Measurements from ENCODE around the gene GAN.

The GAN gene

DNA sequence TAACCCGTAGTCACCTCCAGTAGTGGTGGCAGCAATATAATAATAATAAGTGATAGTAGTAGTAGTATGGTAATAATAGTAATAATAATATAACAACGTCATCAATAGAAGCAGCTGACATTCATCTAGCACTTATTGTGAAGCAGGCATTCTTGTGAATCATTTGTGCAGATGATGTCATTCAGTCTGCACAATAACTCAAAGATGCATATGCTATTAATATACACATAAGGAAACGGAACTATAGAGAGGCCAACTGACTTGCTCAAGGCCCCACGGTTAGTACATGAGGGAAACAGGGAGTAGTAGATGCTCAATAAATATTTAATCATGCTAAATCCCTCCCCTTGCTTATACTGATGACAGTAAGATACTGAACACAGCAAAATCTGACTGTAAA, 35.4 kb upstream of the GAN start:
- Histone ChIP-seq H3K4me2 (ENCODE audit: low read length) (no peak overlapping the region), H3K4me3 (ENCODE audit: low read length) (no peak overlapping the region), H2AFZ (ENCODE audit: low read depth, low read length) (no peak overlapping the region), H4K20me1 (ENCODE audit: insufficient read depth, low read length) (no peaks in the 10 kb centered on the region), H3K27ac (ENCODE audit: low read length) (no peak overlapping the region), H3K9me3 (ENCODE audit: insufficient read depth, low read length) (no peaks in the 10 kb centered on the region), H3K4me1 (ENCODE audit: low read length) (0 out of 2 replicates have a peak, but pooled peaks cover 2% of the 10 kb centered on the region), H3K36me3 (replicated peaks; ENCODE audit: low read depth, low read length) (no peaks in the 10 kb centered on the region), H3K79me2 (ENCODE audit: low read length) (no peaks in the 10 kb centered on the region), H3K9ac (ENCODE audit: low read length) (no peak overlapping the region), H3K27me3 (ENCODE audit: low read depth, low read length) (no peaks in the 10 kb centered on the region)
- TF ChIP-seq, protein P1, sequence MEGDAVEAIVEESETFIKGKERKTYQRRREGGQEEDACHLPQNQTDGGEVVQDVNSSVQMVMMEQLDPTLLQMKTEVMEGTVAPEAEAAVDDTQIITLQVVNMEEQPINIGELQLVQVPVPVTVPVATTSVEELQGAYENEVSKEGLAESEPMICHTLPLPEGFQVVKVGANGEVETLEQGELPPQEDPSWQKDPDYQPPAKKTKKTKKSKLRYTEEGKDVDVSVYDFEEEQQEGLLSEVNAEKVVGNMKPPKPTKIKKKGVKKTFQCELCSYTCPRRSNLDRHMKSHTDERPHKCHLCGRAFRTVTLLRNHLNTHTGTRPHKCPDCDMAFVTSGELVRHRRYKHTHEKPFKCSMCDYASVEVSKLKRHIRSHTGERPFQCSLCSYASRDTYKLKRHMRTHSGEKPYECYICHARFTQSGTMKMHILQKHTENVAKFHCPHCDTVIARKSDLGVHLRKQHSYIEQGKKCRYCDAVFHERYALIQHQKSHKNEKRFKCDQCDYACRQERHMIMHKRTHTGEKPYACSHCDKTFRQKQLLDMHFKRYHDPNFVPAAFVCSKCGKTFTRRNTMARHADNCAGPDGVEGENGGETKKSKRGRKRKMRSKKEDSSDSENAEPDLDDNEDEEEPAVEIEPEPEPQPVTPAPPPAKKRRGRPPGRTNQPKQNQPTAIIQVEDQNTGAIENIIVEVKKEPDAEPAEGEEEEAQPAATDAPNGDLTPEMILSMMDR (IDR thresholded peaks at IDR 0.05; ENCODE audit: low read depth, low read length) = no peak
- no peak for TF ChIP-seq EZH2phosphoT487 (IDR thresholded peaks at IDR 0.05; ENCODE audit: low read depth)

GRCh38 chr16:81280393-81280792, 34.4 kb upstream of the GAN start:
- Histone ChIP-seq H3K27ac (ENCODE audit: low read length) (no peak overlapping the region), H3K4me1 (ENCODE audit: low read length) (no peaks in the 10 kb centered on the region), H3K4me3 (ENCODE audit: low read length) (no peak overlapping the region)

DNA sequence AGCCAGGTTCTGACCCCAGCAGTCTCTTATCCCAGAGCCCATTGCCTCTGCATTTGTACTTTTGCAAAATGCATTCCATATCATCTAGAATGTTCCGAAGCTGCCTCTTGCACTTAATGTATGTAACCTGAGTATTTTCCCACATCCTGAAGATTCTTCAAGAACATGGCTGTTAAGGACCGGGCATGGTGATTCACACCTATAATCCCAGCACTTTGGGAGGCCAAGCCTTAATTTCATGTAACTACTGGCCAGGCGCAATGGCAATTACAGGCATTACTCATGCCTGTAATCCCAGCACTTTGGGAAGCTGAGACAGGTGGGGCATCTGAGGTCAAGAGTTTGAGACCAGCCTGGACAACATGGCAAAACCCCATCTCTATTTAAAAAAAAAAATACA, 31.7 kb upstream of the GAN start:
- Histone ChIP-seq H4K20me1 (ENCODE audit: insufficient read depth, low read length) (no peaks in the 10 kb centered on the region), H3K9me3 (ENCODE audit: insufficient read depth, low read length) (no peaks in the 10 kb centered on the region), H3K27me3 (ENCODE audit: low read depth, low read length) (0 out of 2 replicates have a peak, but pooled peaks cover 6% of the 10 kb centered on the region), H3K36me3 (replicated peaks; ENCODE audit: low read depth, low read length) (no peaks in the 10 kb centered on the region), H3K4me2 (ENCODE audit: low read length) (no peak overlapping the region), H3K4me1 (ENCODE audit: low read length) (no peaks in the 10 kb centered on the region), H2AFZ (ENCODE audit: low read depth, low read length) (no peak overlapping the region), H3K4me3 (ENCODE audit: low read length) (no peak overlapping the region), H3K9ac (ENCODE audit: low read length) (no peak overlapping the region), H3K27ac (ENCODE audit: low read length) (no peak overlapping the region), H3K79me2 (ENCODE audit: low read length) (no peaks in the 10 kb centered on the region)
- no peak for TF ChIP-seq EZH2phosphoT487 (IDR thresholded peaks at IDR 0.05; ENCODE audit: low read depth)
- TF ChIP-seq, protein P1 (IDR thresholded peaks at IDR 0.05; ENCODE audit: low read depth, low read length) = no peak

More at GRCh38 chr16:81280393-81280792, 34.4 kb upstream of the GAN start:
- Histone ChIP-seq H2AFZ (ENCODE audit: low read depth, low read length) (no peak overlapping the region), H4K20me1 (ENCODE audit: insufficient read depth, low read length) (no peaks in the 10 kb centered on the region), H3K9ac (ENCODE audit: low read length) (no peak overlapping the region), H3K27me3 (ENCODE audit: low read depth, low read length) (0 out of 2 replicates have a peak, but pooled peaks cover under 1% of the 10 kb centered on the region), H3K79me2 (ENCODE audit: low read length) (no peaks in the 10 kb centered on the region), H3K9me3 (ENCODE audit: insufficient read depth, low read length) (no peaks in the 10 kb centered on the region), H3K36me3 (replicated peaks; ENCODE audit: low read depth, low read length) (no peaks in the 10 kb centered on the region), H3K4me2 (ENCODE audit: low read length) (no peak overlapping the region)
- TF ChIP-seq EZH2phosphoT487 (IDR thresholded peaks at IDR 0.05; ENCODE audit: low read depth) = no peak
- TF ChIP-seq, protein P1 (IDR thresholded peaks at IDR 0.05; ENCODE audit: low read depth, low read length) = no peak

DNA sequence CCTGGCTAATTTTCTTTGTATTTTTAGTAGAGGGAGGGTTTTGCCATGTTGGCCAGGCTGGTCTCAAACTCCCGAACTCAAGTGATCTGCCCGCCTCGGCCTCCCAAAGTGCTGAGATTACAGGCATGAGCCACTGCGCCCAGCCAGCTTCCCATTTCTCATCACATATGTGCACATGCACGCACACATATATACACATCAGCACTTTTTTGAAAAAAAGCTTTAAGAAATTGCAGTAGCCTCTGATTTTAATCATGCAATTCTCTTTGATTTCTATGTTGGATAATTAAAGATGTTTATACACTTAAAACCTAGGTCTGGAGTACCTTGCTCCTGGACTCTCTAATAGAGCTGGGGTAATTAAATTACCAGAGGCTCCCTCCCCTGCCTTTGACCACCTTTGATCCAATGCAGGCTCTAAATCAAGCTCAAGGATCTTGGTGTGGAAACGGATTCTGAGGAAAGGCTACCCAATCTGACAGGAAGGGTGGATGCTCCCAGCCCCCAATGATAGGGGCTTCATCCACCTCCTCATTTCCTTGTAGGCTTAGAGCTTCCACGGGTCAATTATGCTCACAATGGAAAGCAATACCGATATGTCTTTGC, 29.7 kb upstream of the GAN start:
- TF ChIP-seq, protein P1 (IDR thresholded peaks at IDR 0.05; ENCODE audit: low read depth, low read length) = no peak
- TF ChIP-seq EZH2phosphoT487 (IDR thresholded peaks at IDR 0.05; ENCODE audit: low read depth) = no peak
- H3K4me1 ChIP-seq (ENCODE audit: low read length) = no peaks in the 10 kb centered on the region
- H4K20me1 ChIP-seq (ENCODE audit: insufficient read depth, low read length) = no peaks in the 10 kb centered on the region
- no peak overlapping the region for H2AFZ ChIP-seq (ENCODE audit: low read depth, low read length)
- H3K9ac ChIP-seq (ENCODE audit: low read length) = no peak overlapping the region
- H3K27me3 ChIP-seq (ENCODE audit: low read depth, low read length) = 0 out of 2 replicates have a peak, but pooled peaks cover 6% of the 10 kb centered on the region
- no peak overlapping the region for H3K4me2 ChIP-seq (ENCODE audit: low read length)
- H3K4me3 ChIP-seq (ENCODE audit: low read length) = no peak overlapping the region
- H3K36me3 ChIP-seq (replicated peaks; ENCODE audit: low read depth, low read length) = no peaks in the 10 kb centered on the region
- no peaks in the 10 kb centered on the region for H3K9me3 ChIP-seq (ENCODE audit: insufficient read depth, low read length)
- H3K79me2 ChIP-seq (ENCODE audit: low read length) = no peaks in the 10 kb centered on the region
- H3K27ac ChIP-seq (ENCODE audit: low read length) = no peak overlapping the region

Data from OCI-LY3 (cell line).